Esophagus squamous epithelium (tissue), 4 donors: ENCODE measurements around the gene CYP4F3. TPM values are rescaled to one million over a fixed set of nuclear protein-coding genes. Genes with fewer than 3 reads are reported as not detected.

ENCODE experiments used
- small RNA-seq, 4 donors: library from RNA; depleted of rRNA; stranded (forward); fragments of <200 nt; gene quantifications; one replicate each; pipeline ENCODE3, GENCODE V24; 2016
- total RNA-seq, 4 donors: library from RNA; depleted of rRNA; stranded (reverse); fragments of >200 nt; gene quantifications; one replicate each; pipeline ENCODE4 v1.1.0, GENCODE V29; 2016

The CYP4F3 gene
- total RNA-seq, 4 donors from 2014 or later = 31.2 to 86.2 (median 43.5) TPM

Small RNA genes within 50 kb of the gene (small RNA-seq; reads per million reads assigned to genes)
- 0 reads per million in 4 donors for gene AD000091.1

Other genes starting within 250 kb of the CYP4F3 start
- gene AKAP8L, start 221.9 kb upstream of the CYP4F3 start, total RNA-seq = 10 to 100 TPM; 33.9 to 90.2 (median 63.4) TPM
- gene WIZ, start 190.9 kb upstream of the CYP4F3 start, total RNA-seq = 10 to 100 TPM; 17.2 to 36.5 (median 30.0) TPM
- 1 to 10 TPM; 2.2 to 5.7 (median 2.9) TPM for gene RASAL3, start 176.4 kb upstream of the CYP4F3 start, total RNA-seq
- not detected for gene PGLYRP2, start 161.4 kb upstream of the CYP4F3 start, total RNA-seq
- 10 to 100 TPM in 2 of 4 donors, 1 to 10 TPM in 2; 3.2 to 19.4 (median 11.1) TPM for gene CYP4F22, start 132.4 kb upstream of the CYP4F3 start, total RNA-seq
- gene CYP4F8, start 25.7 kb upstream of the CYP4F3 start, total RNA-seq = not detected
- gene CYP4F12, start 32.2 kb downstream of the CYP4F3 start, total RNA-seq = 10 to 100 TPM; 34.5 to 79.3 (median 61.0) TPM
- not detected for gene OR10H2, start 87.1 kb downstream of the CYP4F3 start, total RNA-seq
- not detected for gene OR10H3, start 97.1 kb downstream of the CYP4F3 start, total RNA-seq
- gene OR10H5, start 146.8 kb downstream of the CYP4F3 start, total RNA-seq = not detected
- not detected for gene OR10H1, start 174.8 kb downstream of the CYP4F3 start, total RNA-seq